GM21723 (cell line): ENCODE results near the gene HSPA12A.

ENCODE experiments used
- ATAC-seq: cut with Tn5 transposase; IDR thresholded peaks from one replicate; pipeline ENCODE4 v1.9.1; 2021; ENCODE audit warnings: mild to moderate bottlenecking, moderate library complexity; ENCODE audit not compliant: unreplicated experiment

Gene HSPA12A

DNA sequence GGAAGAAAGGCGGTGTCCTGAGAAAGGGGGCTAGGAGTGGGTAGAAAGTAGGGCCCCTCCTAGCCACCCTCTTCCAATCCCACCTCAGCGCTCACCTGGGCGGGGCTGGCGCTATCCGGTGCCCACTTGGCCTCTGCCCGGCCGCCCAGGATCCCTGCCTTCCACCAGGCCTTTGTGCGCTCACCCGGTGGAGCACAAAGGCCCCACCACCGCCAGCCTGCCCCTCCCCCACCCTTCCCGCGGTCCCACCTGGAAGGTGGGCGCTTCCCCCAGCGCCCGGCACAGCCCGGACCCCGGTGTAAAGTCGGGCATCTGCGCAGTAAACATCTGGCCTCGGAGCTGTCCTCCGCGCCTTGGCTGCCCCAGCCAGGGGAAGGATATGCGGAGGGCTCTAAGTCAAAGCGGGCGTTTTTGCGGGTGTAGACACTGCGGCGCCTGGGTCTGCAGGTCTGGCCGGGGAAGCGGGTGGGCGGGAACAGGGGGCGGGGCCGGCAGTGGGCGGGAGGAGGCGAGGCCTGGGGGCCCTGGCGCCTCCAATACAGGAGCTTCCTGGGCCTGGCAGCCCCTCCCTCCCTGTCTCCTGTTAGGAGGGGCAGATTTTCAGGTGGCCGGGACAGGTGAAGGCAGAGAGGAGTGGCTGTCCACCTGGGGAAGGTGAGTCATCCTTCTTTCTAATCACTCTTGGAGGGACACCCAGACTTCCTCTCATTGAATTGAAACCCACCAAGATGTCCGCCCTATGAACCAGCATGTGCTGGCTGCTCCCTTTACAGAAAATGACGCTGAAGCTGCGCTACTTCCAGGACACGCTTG lies 72.3 kb downstream of the HSPA12A start:
- no peak for ATAC-seq

DNA sequence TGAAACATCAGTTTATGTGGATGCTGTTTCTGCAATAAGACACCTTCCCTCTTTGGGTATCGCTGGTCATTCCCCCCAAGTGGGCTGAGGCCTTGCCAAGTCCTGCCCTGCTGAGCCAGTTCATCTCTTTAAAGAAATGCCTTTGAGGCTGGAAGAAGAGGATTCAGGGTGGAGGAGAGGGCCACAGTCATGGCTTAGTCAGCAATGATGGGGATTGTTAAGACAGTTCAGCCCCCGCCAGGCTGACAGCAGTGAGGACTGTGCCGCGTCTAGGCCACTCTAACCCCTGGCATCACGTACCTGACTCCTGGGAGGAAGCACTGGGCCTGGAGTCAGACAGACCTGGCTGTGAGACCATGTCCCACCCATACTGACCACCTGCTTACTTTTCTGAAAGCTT lies 73.3 kb downstream of the HSPA12A start:
- no peak for ATAC-seq

DNA sequence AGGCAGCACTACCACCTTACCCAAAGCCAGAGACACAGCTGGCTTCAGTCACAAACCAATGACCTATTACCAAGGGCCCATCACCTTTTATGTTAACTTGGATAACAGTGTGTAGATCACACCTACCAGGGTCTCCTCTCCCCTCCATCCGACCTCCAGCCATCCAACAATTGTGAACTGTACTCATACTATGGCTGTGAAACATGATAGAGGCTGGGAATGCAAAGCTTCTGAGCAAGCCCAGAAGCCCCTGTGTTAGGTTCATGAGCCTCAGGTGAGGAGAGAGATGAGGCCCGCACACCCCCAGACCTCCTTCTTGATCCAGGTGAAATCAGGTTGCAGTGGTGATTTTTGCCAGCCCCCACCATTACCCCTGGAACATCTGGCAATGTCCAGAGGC lies 73.9 kb downstream of the HSPA12A start:
- no peak for ATAC-seq

DNA sequence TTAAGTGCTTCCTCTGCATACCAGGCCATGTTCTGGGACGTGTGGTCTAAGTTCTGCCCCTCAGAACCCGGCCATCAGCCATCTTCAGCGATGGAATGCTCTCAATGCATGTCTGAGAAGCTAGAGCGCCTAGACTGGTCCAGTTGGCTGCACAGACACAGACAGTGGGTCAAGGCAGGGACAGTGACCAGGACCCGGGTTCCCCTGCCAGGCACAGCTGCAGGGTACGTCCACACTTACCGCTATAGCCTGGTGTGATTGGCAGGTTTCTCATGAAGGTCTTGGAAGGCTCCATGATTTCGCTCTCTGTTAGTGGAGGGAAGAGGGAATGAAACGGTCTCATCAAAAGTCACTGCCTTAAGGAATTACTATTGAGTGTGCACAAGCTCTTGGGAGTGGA lies 74.3 kb downstream of the HSPA12A start:
- no peak for ATAC-seq

DNA sequence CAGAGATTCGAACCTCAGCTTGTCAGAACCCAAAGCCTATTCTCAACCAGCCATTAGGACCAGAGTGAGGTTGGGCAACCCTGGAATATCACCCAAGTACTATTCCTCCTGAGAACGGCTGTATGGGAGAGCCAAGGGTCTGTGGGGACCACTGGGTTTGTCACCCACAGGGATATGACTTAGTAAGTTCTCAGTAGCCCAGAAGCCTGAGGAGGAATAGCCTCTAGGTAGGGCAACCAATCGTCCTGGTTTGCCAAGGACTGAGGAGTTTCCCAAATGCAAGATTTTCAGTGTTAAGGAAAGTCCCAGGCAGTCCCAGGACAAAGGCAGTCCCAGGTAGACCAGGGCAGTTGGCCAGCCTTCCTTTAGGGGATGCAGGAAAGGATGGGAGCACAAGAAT lies 74.9 kb downstream of the HSPA12A start:
- no peak for ATAC-seq

DNA sequence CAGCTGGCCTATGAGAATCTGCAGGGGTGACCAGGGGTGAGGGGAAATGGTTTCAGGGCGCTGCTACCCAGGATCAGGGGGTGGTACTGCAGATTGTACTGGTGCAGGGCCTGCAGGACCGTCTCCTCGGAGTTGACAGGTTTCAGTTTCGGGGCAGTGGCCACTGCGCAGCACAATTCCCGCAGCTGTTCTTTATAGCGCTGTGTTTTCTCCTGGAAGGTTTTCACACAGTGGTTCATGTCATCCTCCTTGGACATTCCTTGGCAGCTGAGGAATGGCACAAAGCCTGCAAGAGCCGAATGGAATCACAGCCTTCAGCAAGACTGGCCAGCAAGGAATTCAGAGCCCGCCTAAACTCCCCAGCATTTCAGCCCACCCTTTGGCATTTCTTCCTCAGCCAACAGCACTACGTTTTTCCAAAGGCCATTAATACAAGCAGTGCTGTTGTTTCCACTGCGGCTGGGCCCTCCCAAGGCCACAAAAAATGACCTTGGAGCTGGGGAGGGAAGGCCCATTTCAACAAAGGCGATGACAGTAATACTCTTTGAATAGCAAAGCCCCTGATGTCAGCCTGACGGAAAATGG lies 76.7 kb downstream of the HSPA12A start:
- no peak for ATAC-seq

DNA sequence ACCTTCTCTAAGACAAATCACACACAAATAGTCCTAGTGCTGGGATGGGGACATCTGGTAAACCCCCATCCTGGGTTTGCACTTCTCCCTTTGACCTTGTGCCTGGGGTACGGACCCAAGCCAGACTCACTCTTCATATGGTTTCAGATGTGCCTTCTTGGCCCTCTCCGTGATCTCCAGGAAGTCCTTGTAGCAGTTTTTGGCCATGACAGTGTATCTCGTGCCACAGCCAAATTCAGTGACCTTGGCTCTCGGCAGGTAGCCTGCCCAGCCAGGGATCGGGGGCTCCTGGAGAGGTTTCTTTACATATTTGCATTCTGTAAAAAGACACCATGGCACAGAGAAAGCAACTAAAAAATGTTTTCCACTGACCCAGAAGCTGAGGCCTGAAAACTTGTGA lies 77.7 kb downstream of the HSPA12A start:
- ATAC-seq, result no peak

DNA sequence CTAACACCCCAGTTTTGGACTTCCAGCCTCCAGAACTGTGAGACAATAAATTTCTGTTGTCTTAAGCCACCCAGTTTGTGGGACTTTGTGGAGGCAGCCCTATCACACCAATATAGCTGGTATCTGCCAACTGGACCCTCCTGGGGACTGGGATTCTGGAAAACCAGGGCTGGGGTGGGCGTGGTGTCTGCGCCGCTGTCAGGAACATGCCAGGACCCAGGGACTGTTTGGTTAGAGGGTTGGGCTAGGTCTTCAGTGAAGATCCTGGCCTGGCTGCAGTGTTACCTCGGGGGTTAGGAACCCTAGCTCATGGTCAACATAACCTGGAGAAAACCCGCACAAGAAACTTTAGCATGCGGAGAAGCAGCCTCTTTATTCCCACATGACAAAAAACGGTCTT lies 79.0 kb downstream of the HSPA12A start:
- no peak for ATAC-seq

DNA sequence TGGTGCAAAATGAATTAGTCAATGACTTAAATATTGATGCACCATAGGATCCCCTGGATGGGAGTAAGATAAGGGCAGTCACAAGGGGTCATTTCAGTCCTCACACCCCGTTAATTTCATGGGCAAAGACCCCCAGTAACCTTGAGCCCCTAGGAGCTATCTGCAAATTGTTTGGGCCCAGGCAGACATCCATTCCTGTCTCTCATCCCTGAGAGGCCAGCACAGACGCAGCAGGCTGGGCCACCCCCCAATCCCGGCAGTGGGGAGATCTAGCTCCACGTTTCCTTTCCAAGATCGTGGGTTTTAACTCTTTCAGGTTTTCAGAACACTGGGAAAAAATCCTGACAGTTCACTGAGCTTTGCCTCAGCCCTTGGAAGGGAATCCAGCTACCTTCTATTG lies 81.5 kb downstream of the HSPA12A start:
- no peak for ATAC-seq

DNA sequence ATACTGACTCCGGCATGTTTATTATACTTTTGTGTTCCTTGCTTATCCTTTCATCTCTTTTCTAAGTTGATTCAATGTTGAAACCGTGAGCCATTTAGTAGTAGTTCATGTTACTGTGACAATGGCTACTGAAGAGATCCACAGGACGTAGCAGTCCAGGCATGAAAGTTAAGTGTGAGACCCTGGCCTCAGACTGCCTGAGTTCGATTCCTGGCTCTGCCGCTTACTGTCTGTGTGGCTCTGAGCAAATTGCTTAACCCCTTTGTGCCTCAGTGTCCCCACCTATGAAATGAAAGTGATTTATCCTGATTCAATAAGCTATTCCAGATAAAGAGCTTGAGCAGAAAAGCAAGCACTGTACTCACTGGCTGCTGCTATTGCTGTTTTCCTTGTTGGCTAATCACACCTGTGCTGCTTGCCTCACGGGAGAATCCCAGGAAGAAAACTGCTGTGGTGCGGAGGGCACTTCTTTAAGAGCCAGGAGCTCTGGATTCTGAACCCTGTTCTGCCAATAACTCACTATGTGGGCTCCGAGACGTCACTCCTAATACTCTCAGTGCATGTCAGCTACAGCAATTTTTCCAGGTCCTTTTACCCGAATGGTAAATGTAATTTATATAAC lies 83.2 kb downstream of the HSPA12A start:
- no peak for ATAC-seq

DNA sequence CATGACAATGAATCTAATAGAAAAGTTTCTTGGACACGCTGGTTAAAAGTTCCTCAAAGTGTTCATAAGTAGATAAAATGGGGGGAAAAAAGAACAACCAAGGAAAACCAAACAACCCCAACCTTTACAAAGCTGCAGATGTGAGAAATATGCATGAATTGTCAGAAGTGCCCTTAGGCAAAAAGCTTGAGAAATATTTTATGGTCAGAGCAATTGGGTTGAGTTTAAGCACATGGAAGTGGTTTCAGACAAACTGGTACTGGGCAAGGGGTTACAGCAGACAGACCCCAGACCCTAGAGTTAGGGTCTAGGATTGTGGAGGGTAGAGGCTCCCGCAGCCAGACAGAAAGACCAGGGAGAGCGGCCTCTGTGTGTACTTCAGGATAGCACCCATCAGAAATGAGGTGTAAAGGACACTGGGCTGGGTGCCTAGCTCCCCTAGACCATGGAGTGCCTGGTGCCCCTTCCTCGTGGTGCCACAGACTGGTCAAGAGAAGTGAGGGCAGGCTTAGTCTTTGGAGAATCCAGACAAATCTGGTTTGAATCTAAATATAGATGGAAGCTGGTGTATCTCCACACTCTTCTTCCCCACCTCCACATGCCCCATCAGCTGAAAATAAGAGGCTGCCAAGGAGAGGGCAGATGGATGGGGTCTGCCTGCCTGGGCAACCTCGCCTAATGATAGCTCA lies 84.4 kb downstream of the HSPA12A start:
- ATAC-seq, result no peak

DNA sequence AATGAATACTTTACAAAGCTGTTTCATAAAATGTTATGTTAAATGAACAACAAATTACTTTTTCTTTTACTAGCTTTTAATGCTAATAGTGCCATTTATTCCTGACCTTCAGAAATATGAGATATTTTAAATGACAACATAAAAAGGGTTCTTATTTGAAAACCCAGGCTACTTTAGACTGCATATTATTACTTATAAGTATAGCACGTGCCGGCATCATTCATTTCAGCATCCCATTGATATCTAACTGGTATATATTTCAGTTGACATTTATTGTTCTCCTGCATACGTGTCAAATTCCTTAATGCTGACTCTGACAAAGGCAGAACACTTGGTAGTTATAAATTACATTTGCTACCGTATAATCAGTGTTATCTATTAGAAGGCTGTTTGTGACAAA lies 86.3 kb downstream of the HSPA12A start:
- ATAC-seq, result no peak

DNA sequence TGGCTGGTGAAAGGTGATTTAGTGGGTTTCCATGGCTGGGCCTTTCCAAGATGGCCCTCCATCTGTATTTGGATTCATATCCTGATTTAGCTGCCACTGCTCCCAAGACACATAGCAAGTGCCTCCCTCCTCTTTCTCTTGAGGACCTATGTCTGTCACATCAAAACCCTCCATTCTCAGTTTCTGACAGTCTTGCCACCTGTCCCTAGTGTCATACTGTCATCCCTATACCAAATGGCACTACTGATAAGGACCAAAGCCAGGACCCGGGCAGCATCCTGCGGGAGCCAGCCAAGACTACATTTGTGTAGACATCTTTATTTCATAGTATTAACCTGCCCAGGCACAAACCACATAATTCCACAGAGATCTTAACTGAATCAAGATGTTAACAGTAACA lies 86.8 kb downstream of the HSPA12A start:
- ATAC-seq, result no peak

DNA sequence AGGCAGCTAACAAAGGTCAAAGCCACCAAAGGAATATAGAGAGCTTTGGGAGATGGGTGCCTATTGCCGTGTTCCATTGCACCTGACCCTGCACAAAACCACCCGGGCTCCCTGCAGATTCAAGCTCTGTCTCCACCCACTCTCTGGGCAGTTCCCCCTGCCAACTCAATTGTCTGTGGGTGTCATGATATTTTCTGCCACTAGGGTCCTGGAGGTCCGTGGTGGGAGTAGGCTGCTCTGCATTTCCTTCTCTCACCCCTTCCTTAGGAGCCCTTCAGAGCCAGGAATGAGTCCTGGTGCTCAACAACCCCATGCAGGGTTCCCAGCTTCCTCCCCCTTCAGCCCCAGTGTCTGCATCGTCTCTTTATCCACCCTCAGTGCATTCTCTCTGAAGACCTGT lies 87.5 kb downstream of the HSPA12A start:
- ATAC-seq, result no peak

DNA sequence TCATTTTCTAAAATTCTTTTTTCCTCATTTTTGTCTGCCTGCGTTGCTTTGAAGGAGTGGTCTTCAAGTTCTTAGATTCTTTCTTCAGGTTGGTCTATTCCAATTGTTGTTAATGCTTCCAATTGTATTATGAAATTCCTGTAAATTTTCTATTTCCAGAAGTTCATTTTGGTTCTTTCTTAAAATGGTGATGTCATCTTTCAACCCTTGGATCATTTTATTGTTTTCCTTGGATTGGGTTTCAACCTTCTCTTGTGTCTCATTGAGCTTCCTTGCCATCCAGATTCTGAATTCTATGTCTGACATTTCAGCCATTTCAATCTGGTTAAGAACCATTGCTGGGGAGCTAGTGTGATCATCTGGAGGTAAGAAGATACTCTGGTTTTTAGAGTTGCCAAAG lies 88.5 kb downstream of the HSPA12A start:
- no peak for ATAC-seq

DNA sequence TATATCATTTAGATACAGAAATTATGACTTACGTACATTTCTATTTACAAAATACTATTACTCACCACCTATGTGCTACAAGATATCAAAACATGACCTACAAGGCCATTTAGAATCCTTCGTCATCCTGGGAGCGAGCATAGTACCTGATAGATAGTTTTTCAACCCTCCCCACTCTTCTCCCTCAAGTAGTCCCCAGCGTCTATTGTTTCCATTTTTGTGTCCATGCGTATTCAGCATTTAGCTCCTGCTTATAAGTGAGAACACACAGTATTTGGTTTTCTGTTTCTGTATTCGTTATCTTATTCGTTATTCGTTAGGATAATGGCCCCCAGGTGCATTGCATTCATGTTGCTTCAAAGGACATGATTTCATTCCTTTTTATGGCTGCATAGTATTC lies 93.5 kb downstream of the HSPA12A start:
- no peak for ATAC-seq

DNA sequence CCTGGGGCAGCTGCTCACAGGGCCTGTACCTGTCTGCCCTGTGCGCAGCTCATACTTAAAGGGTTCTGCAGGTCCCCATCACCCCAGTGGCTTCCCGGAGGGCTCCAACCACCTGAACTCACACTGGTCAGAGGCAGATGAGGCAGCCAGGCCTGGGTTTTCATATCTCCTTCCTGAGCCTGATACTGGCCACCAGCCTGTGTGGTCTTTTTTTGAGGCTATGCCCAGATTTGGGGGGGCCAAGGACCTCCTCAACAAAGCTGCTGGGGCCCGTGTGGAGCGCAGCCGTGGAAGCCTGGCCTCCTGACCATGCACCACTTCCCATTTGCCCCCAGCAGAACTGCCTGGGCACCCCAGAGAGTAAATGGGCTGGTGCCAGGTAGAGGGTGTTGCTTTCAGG lies 95.9 kb downstream of the HSPA12A start:
- no peak for ATAC-seq

DNA sequence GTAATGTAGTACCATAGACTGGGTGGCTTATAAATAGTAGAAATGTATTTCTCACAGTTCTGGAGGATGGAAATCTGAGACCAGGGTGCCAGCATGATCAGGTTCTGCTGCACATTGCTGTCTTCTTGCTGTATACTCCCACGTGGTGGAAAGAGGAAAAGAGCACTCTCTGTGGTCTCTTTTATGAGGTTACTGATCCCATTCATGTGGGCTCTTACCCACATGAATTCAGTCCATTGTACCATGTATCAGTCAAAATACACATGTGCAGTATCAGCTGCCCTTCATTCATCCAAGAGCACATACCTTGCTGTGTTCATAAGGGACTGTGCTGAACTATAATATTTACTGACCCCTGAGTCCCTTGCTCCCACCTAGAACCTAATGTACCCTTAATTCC lies 104.5 kb downstream of the HSPA12A start:
- ATAC-seq, result no peak

DNA sequence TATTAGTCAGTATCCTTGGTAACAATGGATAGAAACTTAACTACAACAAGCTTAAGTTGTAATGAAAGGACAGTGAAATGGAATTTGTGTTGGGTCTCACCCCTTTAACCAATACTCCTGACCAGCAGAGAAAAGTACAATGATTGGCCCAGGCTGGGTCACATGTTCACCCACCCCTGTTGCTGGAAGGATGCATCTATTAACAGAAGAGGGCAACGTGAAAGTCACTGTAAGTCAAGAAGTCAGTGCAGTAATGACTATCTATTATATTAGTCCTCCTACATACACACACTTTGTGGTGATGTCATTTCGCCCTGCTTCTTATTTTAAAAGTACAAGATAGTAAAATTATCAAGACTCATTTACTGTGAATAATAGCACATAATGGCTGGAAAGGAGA lies 105.4 kb downstream of the HSPA12A start:
- no peak for ATAC-seq

DNA sequence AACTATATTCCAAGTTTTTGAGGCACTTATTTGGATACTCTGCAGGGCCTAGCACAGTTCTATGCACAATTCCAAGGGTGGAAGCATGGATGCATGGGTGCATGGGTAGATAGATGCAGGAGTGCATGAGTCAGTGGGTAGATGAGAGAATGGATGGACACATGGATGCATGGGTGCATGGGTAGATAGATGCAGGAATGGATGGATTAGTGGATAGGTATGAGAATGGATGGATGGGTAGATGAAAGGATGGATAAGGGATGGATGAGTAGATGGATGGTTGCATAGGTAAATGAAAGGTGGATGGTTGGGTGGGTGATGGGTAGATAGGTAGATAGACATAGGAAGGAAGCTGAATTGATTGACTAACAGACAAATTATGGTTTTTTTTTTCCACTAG lies 106.0 kb downstream of the HSPA12A start:
- no peak for ATAC-seq

DNA sequence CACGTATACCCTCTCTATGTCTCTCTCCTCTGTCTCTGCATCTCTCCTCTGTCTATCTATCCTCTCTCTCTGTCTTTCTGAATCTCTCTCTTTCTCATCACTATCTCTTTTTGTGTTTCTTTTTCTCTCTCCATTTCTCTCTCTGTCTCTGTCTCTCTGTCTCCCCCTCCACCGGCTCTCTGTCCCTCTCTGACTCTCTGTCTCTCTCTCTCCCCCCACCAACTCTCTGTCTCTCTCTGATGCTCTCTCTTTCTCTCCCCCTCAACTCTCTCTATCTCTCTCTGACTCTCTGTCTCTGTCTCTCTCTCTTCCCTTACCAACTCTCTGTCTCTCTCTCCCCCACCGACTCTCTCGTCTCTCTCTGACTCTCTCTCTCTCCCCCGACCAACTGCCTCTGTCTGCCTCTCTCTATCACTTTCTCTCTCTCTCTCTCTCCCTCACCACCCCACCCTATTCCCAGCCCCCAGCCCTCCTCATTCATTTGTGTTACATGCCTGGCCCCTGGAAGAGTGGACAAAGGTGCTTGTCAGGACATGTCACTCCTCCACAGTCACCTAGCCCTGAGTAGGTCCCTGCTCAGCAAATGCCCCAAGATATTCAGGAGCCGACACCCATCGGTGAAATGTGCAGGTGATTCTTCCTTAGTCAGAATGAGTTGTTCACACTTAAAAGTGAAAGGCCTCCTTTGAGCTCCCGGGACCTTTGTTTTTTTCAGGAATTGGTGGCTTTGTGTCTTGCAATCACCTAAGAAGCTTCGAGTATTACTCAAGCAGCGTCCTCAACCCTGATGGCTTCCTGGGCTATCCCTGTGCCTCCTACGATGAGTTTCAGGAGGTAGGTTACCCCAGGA lies 108.0 kb downstream of the HSPA12A start:
- no peak for ATAC-seq
